A673 (cell line): Measurements from ENCODE around the gene MAP4. TPM values are rescaled to one million over a fixed set of nuclear protein-coding genes. Genes with fewer than 3 reads are reported as not detected.

ENCODE experiments used
- BruUV-seq: library from RNA; stranded (reverse); fragments of 400-500 nt; replicated peaks from 2 replicates; lab custom pipeline; 2021; lab: Mats Ljungman, UMichigan
- CTCF ChIA-PET: fragments of 300-600 bp; sonication (Branson Sonifier 250); formaldehyde crosslinking; loops from one replicate; lab custom pipeline; 2022; ENCODE audit warnings: antibody characterized with exemption; lab: Charles Lee
- POLR2A ChIA-PET: fragments of 300-600 bp; sonication (Branson Sonifier 250); formaldehyde crosslinking; loops from one replicate; lab custom pipeline; 2022; ENCODE audit warnings: antibody characterized with exemption; ENCODE audit not compliant: low non-redundant PET; lab: Charles Lee
- DNase-seq: peaks from one replicate; pipeline ENCODE4 v3.0.0-alpha.2; 2015; ENCODE audit warnings: low spot score
- H3K27ac ChIP-seq: fragments of 200-600 bp; sonication (generic); 2 replicates; pipeline ENCODE4 v1.5.1; 2016; ENCODE audit warnings: mixed run types, low read depth, mild to moderate bottlenecking, mixed read lengths, antibody characterized with exemption, low read length; ENCODE audit not compliant: poor library complexity, severe bottlenecking
- H3K27me3 ChIP-seq: fragments of 200-600 bp; sonication (generic); replicated peaks from 2 replicates; pipeline ENCODE4 v1.6.1; 2017; ENCODE audit warnings: mixed run types, low read depth, mild to moderate bottlenecking, mixed read lengths, antibody characterized with exemption, low read length; ENCODE audit not compliant: insufficient read depth, poor library complexity
- H3K36me3 ChIP-seq: fragments of 200-600 bp; sonication (generic); 2 replicates; pipeline ENCODE4 v1.6.1; 2016; ENCODE audit warnings: mixed run types, mild to moderate bottlenecking, mixed read lengths, antibody characterized with exemption, low read length; ENCODE audit not compliant: insufficient read depth, poor library complexity, severe bottlenecking
- H3K4me1 ChIP-seq: fragments of 200-600 bp; sonication (generic); 2 replicates; pipeline ENCODE4 v1.6.1; 2017; ENCODE audit warnings: mixed run types, mild to moderate bottlenecking, mixed read lengths, antibody characterized with exemption, low read length; ENCODE audit not compliant: insufficient read depth, poor library complexity, severe bottlenecking
- H3K4me3 ChIP-seq: fragments of 200-600 bp; sonication (generic); 2 replicates; pipeline ENCODE4 v1.5.1; 2016; ENCODE audit warnings: low read depth, mixed run types, mild to moderate bottlenecking, mixed read lengths, low read length; ENCODE audit not compliant: poor library complexity, severe bottlenecking
- H3K9me3 ChIP-seq: fragments of 200-600 bp; sonication (generic); 2 replicates; pipeline ENCODE4 v1.6.1; 2016; ENCODE audit warnings: mixed run types, low read depth, mild to moderate bottlenecking, mixed read lengths, antibody characterized with exemption, low read length; ENCODE audit not compliant: poor library complexity, severe bottlenecking
- EZH2 ChIP-seq: fragments of 200-600 bp; sonication (generic); IDR thresholded peaks from 2 replicates; pipeline ENCODE4 v1.6.1; 2017; ENCODE audit warnings: borderline replicate concordance, low read depth, mild to moderate bottlenecking, mixed read lengths, antibody characterized with exemption, low read length; ENCODE audit not compliant: poor library complexity, severe bottlenecking
- intact Hi-C: fragments of 100-400 bp; cut with micrococcal nuclease; formaldehyde crosslinking; loops from one replicate; pipeline ENCODE4 v1.10.0; 2022; ENCODE audit not compliant: unreplicated experiment
- total RNA-seq: library from RNA; stranded (reverse); gene quantifications from 2 replicates; pipeline ENCODE4 v1.2.3, GENCODE V29; 2021
- TF ChIP-seq, protein P1 (sequence below): fragments of 300-800, 200-600 bp; sonication (generic); conservative IDR thresholded peaks from 2 replicates; pipeline ENCODE4 v1.5.1; 2017; ENCODE audit warnings: low read depth, mild to moderate bottlenecking, antibody characterized with exemption, low read length, moderate library complexity, mixed read lengths

MAP4 gene
- total RNA-seq, 1 experiment from 2014 or later = 105 TPM

DNA sequence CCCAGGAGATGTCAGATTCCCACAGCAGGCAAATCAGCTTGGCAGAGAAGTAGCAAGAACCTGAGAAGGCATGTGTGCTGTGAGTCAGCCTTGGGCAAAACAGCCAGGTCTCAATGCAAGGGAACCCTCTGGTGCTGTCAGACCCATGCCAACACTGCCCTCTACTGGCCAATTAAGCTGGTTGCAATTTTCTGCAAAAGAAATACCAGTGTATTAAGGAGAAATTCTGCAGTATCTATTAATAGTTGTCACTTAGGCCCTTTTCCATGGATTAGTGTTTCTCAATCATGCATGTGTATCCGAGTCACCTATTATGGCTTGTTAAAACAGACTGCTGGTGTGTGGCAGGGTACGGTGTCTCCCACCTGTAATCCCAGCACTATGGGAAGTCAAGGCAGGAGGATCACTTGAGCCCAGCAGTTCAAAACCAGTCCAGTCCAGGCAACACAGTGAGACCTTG lies 26.2 kb downstream of the MAP4 start:
- no peak overlapping the region for H3K27ac ChIP-seq
- no peak overlapping the region for H3K4me3 ChIP-seq
- BruUV-seq = no TSS peak
- DNase-seq = peak; percentile 82
- TF ChIP-seq, protein P1, sequence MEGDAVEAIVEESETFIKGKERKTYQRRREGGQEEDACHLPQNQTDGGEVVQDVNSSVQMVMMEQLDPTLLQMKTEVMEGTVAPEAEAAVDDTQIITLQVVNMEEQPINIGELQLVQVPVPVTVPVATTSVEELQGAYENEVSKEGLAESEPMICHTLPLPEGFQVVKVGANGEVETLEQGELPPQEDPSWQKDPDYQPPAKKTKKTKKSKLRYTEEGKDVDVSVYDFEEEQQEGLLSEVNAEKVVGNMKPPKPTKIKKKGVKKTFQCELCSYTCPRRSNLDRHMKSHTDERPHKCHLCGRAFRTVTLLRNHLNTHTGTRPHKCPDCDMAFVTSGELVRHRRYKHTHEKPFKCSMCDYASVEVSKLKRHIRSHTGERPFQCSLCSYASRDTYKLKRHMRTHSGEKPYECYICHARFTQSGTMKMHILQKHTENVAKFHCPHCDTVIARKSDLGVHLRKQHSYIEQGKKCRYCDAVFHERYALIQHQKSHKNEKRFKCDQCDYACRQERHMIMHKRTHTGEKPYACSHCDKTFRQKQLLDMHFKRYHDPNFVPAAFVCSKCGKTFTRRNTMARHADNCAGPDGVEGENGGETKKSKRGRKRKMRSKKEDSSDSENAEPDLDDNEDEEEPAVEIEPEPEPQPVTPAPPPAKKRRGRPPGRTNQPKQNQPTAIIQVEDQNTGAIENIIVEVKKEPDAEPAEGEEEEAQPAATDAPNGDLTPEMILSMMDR = peak; percentile 73
- no peak for TF ChIP-seq EZH2
- H3K4me1 ChIP-seq = peaks cover 15% of the 10 kb centered on the region
- intact Hi-C loops = loop anchor here (1.0 to 10.0 kb wide), 2 partner anchors 153 to 165 kb away; no protein-coding TSS in a partner anchor
- H3K27me3 ChIP-seq = no peaks in the 10 kb centered on the region
- H3K36me3 ChIP-seq = peaks cover 4% of the 10 kb centered on the region
- CTCF ChIA-PET = interaction anchor here (0.6 to 1.7 kb wide), 6 partner anchors 21 to 153 kb away, joined by 3 to 14 read pairs (median 4); no protein-coding TSS in a partner anchor
- POLR2A ChIA-PET = no interaction called here
- no peaks in the 10 kb centered on the region for H3K9me3 ChIP-seq

DNA sequence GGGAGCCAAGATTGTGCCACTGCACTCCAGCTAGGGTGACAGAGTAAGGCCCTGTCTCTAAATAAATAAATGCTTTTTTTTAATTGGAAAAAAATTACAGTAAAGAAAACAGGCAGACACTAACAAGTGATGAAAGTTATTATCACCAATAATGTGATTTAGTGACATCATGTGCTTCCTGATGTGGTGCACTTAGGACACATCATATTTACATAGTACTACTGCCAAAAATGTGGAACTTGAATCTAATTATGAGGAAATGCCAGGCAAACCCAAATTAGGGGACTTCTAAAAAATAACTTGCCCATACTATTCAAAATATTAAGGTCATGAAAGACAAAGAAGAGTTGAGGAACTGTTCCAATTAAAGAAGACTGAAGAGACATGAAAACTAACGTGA lies 30.8 kb downstream of the MAP4 start:
- CTCF ChIA-PET = no interaction called here
- intact Hi-C loops = no loop called here
- Histone ChIP-seq H3K4me3 (no peak overlapping the region), H3K27ac (peak overlapping the region; percentile 58), H3K27me3 (no peaks in the 10 kb centered on the region), H3K9me3 (no peaks in the 10 kb centered on the region), H3K36me3 (no peaks in the 10 kb centered on the region), H3K4me1 (peaks cover 20% of the 10 kb centered on the region)
- POLR2A ChIA-PET = no interaction called here
- TF ChIP-seq EZH2 = no peak
- TF ChIP-seq, protein P1 = no peak
- no TSS peak for BruUV-seq
- peak; percentile 28 for DNase-seq

DNA sequence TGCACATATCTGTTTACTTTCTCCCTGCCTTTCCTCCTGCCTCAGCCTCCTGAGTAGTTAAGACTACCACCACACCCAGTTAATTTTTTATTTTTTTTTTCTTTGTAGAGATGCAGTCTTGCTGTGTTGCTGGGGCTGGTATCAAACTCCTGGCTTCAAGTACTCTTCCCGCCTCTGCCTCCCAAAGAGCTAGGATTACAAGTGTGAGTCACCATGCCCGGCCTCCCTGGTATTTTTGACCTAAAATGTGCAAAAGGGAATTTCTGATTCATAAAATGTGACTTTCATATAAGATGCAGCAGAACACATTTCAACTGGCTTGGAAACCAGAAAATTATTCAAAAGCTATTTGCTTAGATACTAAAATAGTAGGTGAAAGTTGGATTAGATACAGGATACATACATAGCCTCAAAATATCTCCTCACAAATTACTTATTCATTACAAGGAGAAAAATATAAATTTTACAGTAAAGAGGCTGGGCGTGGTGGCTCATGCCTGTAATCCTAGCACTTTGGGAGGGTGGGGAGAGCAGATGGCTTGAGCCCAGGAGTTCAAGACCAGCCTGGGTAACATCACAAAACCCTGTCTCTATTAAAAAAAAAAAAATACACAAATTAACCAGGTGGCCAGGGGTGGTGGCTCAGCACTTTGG lies 32.0 kb downstream of the MAP4 start:
- TF ChIP-seq EZH2 = no peak
- CTCF ChIA-PET = no interaction called here
- Histone ChIP-seq H3K4me1 (peaks cover 16% of the 10 kb centered on the region), H3K27me3 (no peaks in the 10 kb centered on the region), H3K36me3 (no peaks in the 10 kb centered on the region), H3K9me3 (no peaks in the 10 kb centered on the region), H3K27ac (no peak overlapping the region), H3K4me3 (no peak overlapping the region)
- POLR2A ChIA-PET = no interaction called here
- DNase-seq = peak; percentile 41
- intact Hi-C loops = no loop called here
- no TSS peak for BruUV-seq
